ENCODE results near the gene EAPP.

DNA sequence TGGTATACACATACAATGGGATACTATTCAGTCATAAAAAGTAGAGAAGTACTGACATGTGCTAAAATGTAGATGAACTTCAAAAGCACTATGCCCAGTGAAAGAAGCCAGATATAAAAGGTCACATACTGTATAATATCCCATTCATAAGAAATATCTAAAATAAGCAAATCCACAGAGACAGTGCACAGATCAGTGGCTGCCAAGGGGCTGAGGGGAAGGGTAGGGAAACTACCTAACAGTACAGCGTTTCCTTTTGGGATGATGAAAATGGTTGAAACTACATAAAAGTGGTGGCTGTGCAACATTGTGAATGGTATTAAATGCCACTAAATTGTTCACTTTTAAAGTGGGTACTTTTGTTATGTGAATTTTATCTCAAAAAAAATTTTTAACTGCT lies 11.9 kb downstream of the EAPP start:
- TF ChIP-seq EP300 (IDR thresholded peaks at IDR 0.05; ENCODE audit: borderline replicate concordance) (no peak), CEBPB (IDR thresholded peaks at IDR 0.05) (no peak), RAD21 (IDR thresholded peaks at IDR 0.05; ENCODE audit: low read depth) (no peak), YY1 (IDR thresholded peaks at IDR 0.05; ENCODE audit: low read depth) (no peak), TCF12 (IDR thresholded peaks at IDR 0.05; ENCODE audit: low read depth) (no peak), TEAD4 (IDR thresholded peaks at IDR 0.05) (no peak), NFIC (IDR thresholded peaks at IDR 0.05) (no peak), EGR1 (IDR thresholded peaks at IDR 0.05) (no peak), TAF1 (IDR thresholded peaks at IDR 0.05; ENCODE audit: low read depth) (no peak)
- TF ChIP-seq, protein P1, sequence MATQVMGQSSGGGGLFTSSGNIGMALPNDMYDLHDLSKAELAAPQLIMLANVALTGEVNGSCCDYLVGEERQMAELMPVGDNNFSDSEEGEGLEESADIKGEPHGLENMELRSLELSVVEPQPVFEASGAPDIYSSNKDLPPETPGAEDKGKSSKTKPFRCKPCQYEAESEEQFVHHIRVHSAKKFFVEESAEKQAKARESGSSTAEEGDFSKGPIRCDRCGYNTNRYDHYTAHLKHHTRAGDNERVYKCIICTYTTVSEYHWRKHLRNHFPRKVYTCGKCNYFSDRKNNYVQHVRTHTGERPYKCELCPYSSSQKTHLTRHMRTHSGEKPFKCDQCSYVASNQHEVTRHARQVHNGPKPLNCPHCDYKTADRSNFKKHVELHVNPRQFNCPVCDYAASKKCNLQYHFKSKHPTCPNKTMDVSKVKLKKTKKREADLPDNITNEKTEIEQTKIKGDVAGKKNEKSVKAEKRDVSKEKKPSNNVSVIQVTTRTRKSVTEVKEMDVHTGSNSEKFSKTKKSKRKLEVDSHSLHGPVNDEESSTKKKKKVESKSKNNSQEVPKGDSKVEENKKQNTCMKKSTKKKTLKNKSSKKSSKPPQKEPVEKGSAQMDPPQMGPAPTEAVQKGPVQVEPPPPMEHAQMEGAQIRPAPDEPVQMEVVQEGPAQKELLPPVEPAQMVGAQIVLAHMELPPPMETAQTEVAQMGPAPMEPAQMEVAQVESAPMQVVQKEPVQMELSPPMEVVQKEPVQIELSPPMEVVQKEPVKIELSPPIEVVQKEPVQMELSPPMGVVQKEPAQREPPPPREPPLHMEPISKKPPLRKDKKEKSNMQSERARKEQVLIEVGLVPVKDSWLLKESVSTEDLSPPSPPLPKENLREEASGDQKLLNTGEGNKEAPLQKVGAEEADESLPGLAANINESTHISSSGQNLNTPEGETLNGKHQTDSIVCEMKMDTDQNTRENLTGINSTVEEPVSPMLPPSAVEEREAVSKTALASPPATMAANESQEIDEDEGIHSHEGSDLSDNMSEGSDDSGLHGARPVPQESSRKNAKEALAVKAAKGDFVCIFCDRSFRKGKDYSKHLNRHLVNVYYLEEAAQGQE (IDR thresholded peaks at IDR 0.05; ENCODE audit: low read depth): no peak
- TF ChIP-seq, protein P2, sequence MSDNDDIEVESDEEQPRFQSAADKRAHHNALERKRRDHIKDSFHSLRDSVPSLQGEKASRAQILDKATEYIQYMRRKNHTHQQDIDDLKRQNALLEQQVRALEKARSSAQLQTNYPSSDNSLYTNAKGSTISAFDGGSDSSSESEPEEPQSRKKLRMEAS (IDR thresholded peaks at IDR 0.05): no peak

Data from Ishikawa (cell line).